ENCODE data around the gene RIPK4. TPM values are rescaled to one million over a fixed set of nuclear protein-coding genes. Genes with fewer than 3 reads are reported as not detected.

The RIPK4 gene
- total and polyA plus RNA-seq, 2 of the 13 experiments (the other 11 are each of a cell fraction or from before 2014, with no cell fraction given) = 3.1 to 4.9 TPM

DNA sequence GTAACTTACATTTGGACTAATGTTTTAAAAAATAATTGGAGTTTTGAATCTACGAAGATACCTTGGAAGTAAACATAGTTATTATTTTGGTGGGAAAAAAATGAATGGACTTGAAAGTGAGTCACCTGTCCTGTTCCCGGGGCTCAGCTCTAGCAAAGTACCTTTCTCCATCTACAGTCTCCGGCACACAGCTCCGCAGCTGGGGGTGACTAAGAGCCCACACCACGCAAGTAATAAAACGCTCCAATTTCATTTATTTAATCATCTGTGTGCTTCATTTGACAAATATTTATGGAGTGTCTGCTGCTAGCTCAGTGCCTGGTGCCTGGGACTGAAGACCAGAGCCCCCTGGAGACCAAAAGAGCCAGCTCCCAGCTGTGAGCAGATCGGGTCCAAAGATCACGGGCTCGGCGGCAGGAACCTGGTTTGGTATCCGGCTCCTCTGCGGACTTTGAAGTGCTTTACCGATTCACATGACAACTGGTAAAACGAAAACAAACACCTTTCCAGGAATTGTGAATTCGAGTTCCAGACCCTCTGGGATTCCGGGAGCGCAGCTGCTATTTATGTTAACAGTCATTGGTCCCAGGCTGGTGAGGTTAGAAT is 1.7 kb upstream of the RIPK4 start (continued):
- no peak for TF ChIP-seq ZNF724P (CRISPR knock-in tag; IDR thresholded peaks at IDR 0.05; ENCODE audit: borderline replicate concordance)
- TF ChIP-seq YEATS4 (CRISPR knock-in tag; IDR thresholded peaks at IDR 0.05; ENCODE audit: borderline replicate concordance) = peak; percentile 74; the same call in 1 of the 2 replicates
- no peak for TF ChIP-seq PCBP2 (optimal IDR thresholded peaks at IDR 0.05; ENCODE audit: low read depth, low read length, poor library complexity, severe bottlenecking)
- no peak for TF ChIP-seq NR2F1 (CRISPR knock-in tag; IDR thresholded peaks at IDR 0.05)
- peak; percentile 73; the same call in 2 of the 3 replicates for TF ChIP-seq MXI1 (IDR thresholded peaks at IDR 0.05; ENCODE audit: borderline replicate concordance, low read depth, low read length)
- no peak for TF ChIP-seq IRF1 (CRISPR knock-in tag; IDR thresholded peaks at IDR 0.05; ENCODE audit: low read depth)
- TF ChIP-seq MIER2 (CRISPR knock-in tag; IDR thresholded peaks at IDR 0.05) = no peak
- TF ChIP-seq DR1 (CRISPR knock-in tag; IDR thresholded peaks at IDR 0.05) = no peak
- no peak for TF ChIP-seq NFKB2 (CRISPR knock-in tag; IDR thresholded peaks at IDR 0.05; ENCODE audit: borderline replicate concordance)
- TF ChIP-seq, protein P1, sequence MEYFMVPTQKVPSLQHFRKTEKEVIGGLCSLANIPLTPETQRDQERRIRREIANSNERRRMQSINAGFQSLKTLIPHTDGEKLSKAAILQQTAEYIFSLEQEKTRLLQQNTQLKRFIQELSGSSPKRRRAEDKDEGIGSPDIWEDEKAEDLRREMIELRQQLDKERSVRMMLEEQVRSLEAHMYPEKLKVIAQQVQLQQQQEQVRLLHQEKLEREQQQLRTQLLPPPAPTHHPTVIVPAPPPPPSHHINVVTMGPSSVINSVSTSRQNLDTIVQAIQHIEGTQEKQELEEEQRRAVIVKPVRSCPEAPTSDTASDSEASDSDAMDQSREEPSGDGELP (IDR thresholded peaks at IDR 0.05; ENCODE audit: borderline replicate concordance, low read depth) = peak; percentile 98
- TF ChIP-seq ZFP82 (CRISPR knock-in tag; IDR thresholded peaks at IDR 0.05; ENCODE audit: borderline replicate concordance) = no peak
- TF ChIP-seq TARDBP (CRISPR knock-in tag; IDR thresholded peaks at IDR 0.05) = peak; percentile 69; the same call in 1 of the 2 replicates
- TF ChIP-seq BCL3 (CRISPR knock-in tag; IDR thresholded peaks at IDR 0.05) = no peak
- TF ChIP-seq ZNF703 (CRISPR knock-in tag; IDR thresholded peaks at IDR 0.05; ENCODE audit: borderline replicate concordance) = no peak
- no peak for TF ChIP-seq ZNF276 (CRISPR knock-in tag; IDR thresholded peaks at IDR 0.05; ENCODE audit: low read depth)
- TF ChIP-seq ZNF282 (IDR thresholded peaks at IDR 0.05; ENCODE audit: partially characterized antibody) = no peak
- no peak for TF ChIP-seq ZNF235 (CRISPR knock-in tag; IDR thresholded peaks at IDR 0.05; ENCODE audit: borderline replicate concordance)
- no peak for TF ChIP-seq ZNF44 (CRISPR knock-in tag; IDR thresholded peaks at IDR 0.05)
- TF ChIP-seq FOXA3 (CRISPR knock-in tag; IDR thresholded peaks at IDR 0.05) = peak; percentile 83
- peak; percentile 94 for TF ChIP-seq SAP130 (CRISPR knock-in tag; IDR thresholded peaks at IDR 0.05; ENCODE audit: low read depth)
- TF ChIP-seq MBNL3 (CRISPR knock-in tag; conservative IDR thresholded peaks at IDR 0.05) = no peak
- no peak for TF ChIP-seq ZNF619 (CRISPR knock-in tag; IDR thresholded peaks at IDR 0.05)
